ENCODE measurements around the gene RNF31. TPM values are rescaled to one million over a fixed set of nuclear protein-coding genes. Genes with fewer than 3 reads are reported as not detected.

Gene RNF31
- polyA plus RNA-seq, 2 of the 4 experiments (the other 2 are of a cell fraction): 5.7 to 20.8 TPM

GRCh38 chr14:24130380-24130716 lies 16.9 kb upstream of the RNF31 start, which contains the start of gene FITM1:
TSS of gene FITM1 (plus strand) at chr14:24130659. CDS start at chr14:24131564, 905 bp downstream.
- ATAC-seq (no peak), DNase-seq (ENCODE audit: low read depth in 1 of 2, low spot score in 1 of 2) (no peak), FAIRE-seq (no peak)
- Histone ChIP-seq H3K4me2 (no peak within 1 kb of the TSS), H3K4me1 (peaks cover 4% of the 10 kb centered on the region; the same call in 1 of the 3 replicates), H3K9me3 (no peaks in the 10 kb centered on the region), H3K27ac (no peak within 1 kb of the TSS), H3K4me3 (no peak within 1 kb of the TSS)
- TF ChIP-seq HMGXB4 (CRISPR knock-in tag; IDR thresholded peaks at IDR 0.05; ENCODE audit: borderline replicate concordance): no peak
- no peak for TF ChIP-seq RARB (CRISPR knock-in tag; IDR thresholded peaks at IDR 0.05)
- no peak for TF ChIP-seq NPAS2 (CRISPR knock-in tag; IDR thresholded peaks at IDR 0.05; ENCODE audit: borderline replicate concordance)
- ChIA-PET POLR2A (no interaction called here), CTCF (interaction anchor here (0.6 to 1.3 kb wide), 3 partner anchors 11 to 202 kb away, joined by 3 to 4 read pairs (median 3); partner anchors contain the start of genes EMC9 and IRF9)
- WGBS (ENCODE audit: missing lambda C conversion rate): 89% methylated on average over 5 of the region's 5 CpGs

GRCh38 chr14:24130717-24131548 lies 16.4 kb upstream of the RNF31 start:
- Histone ChIP-seq H3K27ac (no peak overlapping the region), H3K9me3 (no peaks in the 10 kb centered on the region), H3K4me1 (peaks cover 5% of the 10 kb centered on the region; the same call in 1 of the 3 replicates), H3K4me3 (no peak overlapping the region), H3K4me2 (no peak overlapping the region)
- TF ChIP-seq CHD4 (IDR thresholded peaks at IDR 0.05; ENCODE audit: borderline replicate concordance) (no peak), FOXS1 (CRISPR knock-in tag; IDR thresholded peaks at IDR 0.05) (no peak), BCL3 (IDR thresholded peaks at IDR 0.05) (no peak), EHMT2 (IDR thresholded peaks at IDR 0.05; ENCODE audit: low read depth) (no peak), RARB (CRISPR knock-in tag; IDR thresholded peaks at IDR 0.05) (no peak)
- whole genome bisulfite sequencing (ENCODE audit: missing lambda C conversion rate): 50% methylated on average over 5 of the region's 7 CpGs
- ChIA-PET POLR2A (no interaction called here), CTCF (interaction anchor here (0.7 to 2.4 kb wide), 4 partner anchors 10 to 30 kb away, joined by 4 to 8 read pairs (median 4); partner anchors contain the start of genes IRF9 and NRL)
- FAIRE-seq (no peak), ATAC-seq (no peak), DNase-seq (ENCODE audit: low read depth in 1 of 2, low spot score in 1 of 2) (no peak)

GRCh38 chr14:24131549-24131966 lies 15.7 kb upstream of the RNF31 start:
- no peak for ATAC-seq
- ChIA-PET CTCF (interaction anchor here (1.3 to 2.4 kb wide), 3 partner anchors 10 to 23 kb away, joined by 4 to 8 read pairs (median 5); partner anchors contain the start of gene NRL), POLR2A (no interaction called here)
- no peak overlapping the region for H3K4me2 ChIP-seq
- H3K9me3 ChIP-seq: no peaks in the 10 kb centered on the region
- no peak overlapping the region for H3K27ac ChIP-seq
- TF ChIP-seq JUNB (IDR thresholded peaks at IDR 0.05) (no peak), TP53 (CRISPR knock-in tag; IDR thresholded peaks at IDR 0.05) (no peak), ZNF302 (CRISPR knock-in tag; IDR thresholded peaks at IDR 0.05) (no peak)
- no peak overlapping the region for H3K4me3 ChIP-seq
- FAIRE-seq: no peak
- DNase-seq (ENCODE audit: low read depth in 1 of 2, low spot score in 1 of 2): no peak
- WGBS (ENCODE audit: missing lambda C conversion rate): 82% methylated on average over 10 of the region's 15 CpGs
- peaks cover 5% of the 10 kb centered on the region; the same call in 2 of the 3 replicates for H3K4me1 ChIP-seq

GRCh38 chr14:24132061-24132685 lies 15.1 kb upstream of the RNF31 start:
- Histone ChIP-seq H3K4me1 (peaks cover 11% of the 10 kb centered on the region; the same call in 2 of the 3 replicates), H3K9me3 (no peaks in the 10 kb centered on the region), H3K27ac (no peak overlapping the region), H3K4me2 (no peak overlapping the region), H3K4me3 (no peak overlapping the region)
- ATAC-seq (no peak), FAIRE-seq (no peak), DNase-seq (ENCODE audit: low read depth in 1 of 2, low spot score in 1 of 2) (no peak)
- WGBS (ENCODE audit: missing lambda C conversion rate): 92% methylated on average over 13 of the region's 24 CpGs
- CTCF ChIA-PET: interaction anchor here (1.3 to 2.4 kb wide), 4 partner anchors 11 to 574 kb away, joined by 3 to 8 read pairs (median 4); partner anchors contain the start of gene NRL
- TF ChIP-seq HOXB5 (CRISPR knock-in tag; IDR thresholded peaks at IDR 0.05) (no peak), EHMT2 (IDR thresholded peaks at IDR 0.05; ENCODE audit: low read depth) (no peak), RCOR1 (IDR thresholded peaks at IDR 0.05; ENCODE audit: low read depth, low read length) (no peak)
- POLR2A ChIA-PET: interaction anchor here (1.7 kb wide), 1 partner anchor 9 kb away, joined by 4 read pairs; the partner anchor contains the start of gene EMC9
